ENCODE results near the gene FOXG1.

FOXG1 gene

GRCh38 chr14:28766469-28766955 lies at the start of gene FOXG1:
FOXG1 (plus strand) TSS chr14:28766787; CDS start chr14:28767280, 493 bp downstream.
- no peak for DNase-seq (ENCODE audit: low read depth in 2 of 2)

GRCh38 chr14:28719130-28719529 lies 47.5 kb upstream of the FOXG1 start:
- DNase-seq (ENCODE audit: low read depth in 2 of 2), result no peak

- no peak for DNase-seq (ENCODE audit: low read depth in 2 of 2)
Observed at GRCh38 chr14:28731358-28731757, 35.2 kb upstream of the FOXG1 start.

GRCh38 chr14:28742171-28742846 lies 24.3 kb upstream of the FOXG1 start:
- no peak for DNase-seq (ENCODE audit: low read depth in 2 of 2)

- DNase-seq (ENCODE audit: low read depth in 2 of 2), result no peak
Observed at GRCh38 chr14:28744126-28744525, 22.5 kb upstream of the FOXG1 start.

- DNase-seq (ENCODE audit: low read depth in 2 of 2), result no peak
Observed at GRCh38 chr14:28745176-28745575, 21.4 kb upstream of the FOXG1 start.

- no peak for DNase-seq (ENCODE audit: low read depth in 2 of 2)
Observed at GRCh38 chr14:28746247-28746646, 20.3 kb upstream of the FOXG1 start.

GRCh38 chr14:28751467-28752058 lies 15.0 kb upstream of the FOXG1 start:
- DNase-seq (ENCODE audit: low read depth in 2 of 2), result no peak

GRCh38 chr14:28754209-28754985 lies 12.2 kb upstream of the FOXG1 start:
- DNase-seq (ENCODE audit: low read depth in 2 of 2), result no peak

- DNase-seq (ENCODE audit: low read depth in 2 of 2), result no peak
Observed at GRCh38 chr14:28755198-28755815, 11.3 kb upstream of the FOXG1 start.

GRCh38 chr14:28755884-28756268 lies 10.7 kb upstream of the FOXG1 start:
- no peak for DNase-seq (ENCODE audit: low read depth in 2 of 2)

GRCh38 chr14:28756269-28756883 lies 10.2 kb upstream of the FOXG1 start:
- DNase-seq (ENCODE audit: low read depth in 2 of 2), result no peak

- DNase-seq (ENCODE audit: low read depth in 2 of 2), result no peak
Observed at GRCh38 chr14:28756884-28757570, 9.6 kb upstream of the FOXG1 start.

GRCh38 chr14:28757786-28758185 lies 8.8 kb upstream of the FOXG1 start:
- no peak for DNase-seq (ENCODE audit: low read depth in 2 of 2)

- DNase-seq (ENCODE audit: low read depth in 2 of 2), result no peak
Observed at GRCh38 chr14:28758253-28758884, 8.2 kb upstream of the FOXG1 start.

GRCh38 chr14:28758885-28759652 lies 7.5 kb upstream of the FOXG1 start:
- no peak for DNase-seq (ENCODE audit: low read depth in 2 of 2)

- no peak for DNase-seq (ENCODE audit: low read depth in 2 of 2)
Observed at GRCh38 chr14:28759653-28760313, 6.8 kb upstream of the FOXG1 start.

GRCh38 chr14:28760431-28760996 lies 6.1 kb upstream of the FOXG1 start:
- no peak for DNase-seq (ENCODE audit: low read depth in 2 of 2)
